Endothelial cell of umbilical vein (primary cell): ENCODE data around the gene MAPK1IP1L. TPM values are rescaled to one million over a fixed set of nuclear protein-coding genes. Genes with fewer than 3 reads are reported as not detected.
A peak's percentile ranks its signal among the peaks of the same experiment; 100 is the strongest.

Source experiments
- BruUV-seq: library from RNA; stranded (reverse); fragments of 400-500 nt; replicated peaks from 2 replicates; lab custom pipeline; 2021; lab: Mats Ljungman, UMichigan
- CTCF ChIA-PET: fragments of 300-600, 350-600 bp; sonication (Branson Sonifier 250); formaldehyde crosslinking; loops from one replicate; lab custom pipeline; 2021; ENCODE audit warnings: antibody characterized with exemption, inconsistent platforms; lab: Charles Lee
- POLR2A ChIA-PET: fragments of 300-600, 350-600 bp; sonication (Branson Sonifier 250); formaldehyde crosslinking; loops from one replicate; lab custom pipeline; 2021; ENCODE audit warnings: antibody characterized with exemption, inconsistent platforms; lab: Charles Lee
- DNase-seq: peaks from one replicate; pipeline ENCODE4 v3.0.0-alpha.2; 2011; ENCODE audit warnings: low read depth, low spot score
- FAIRE-seq: peaks from 2 replicates; lab custom pipeline; 2011; peaks lifted over from hg19 to GRCh38; lab: Jason Lieb, UNC
- H2AFZ ChIP-seq: 2 replicates; pipeline ENCODE4 v1.6.0; 2012; ENCODE audit warnings: low read depth, low read length, control low read depth, inconsistent platforms
- H3K27ac ChIP-seq: 2 replicates; pipeline ENCODE4 v1.5.1; 2011; ENCODE audit warnings: low read depth, mild to moderate bottlenecking, control low read depth, low read length, moderate library complexity; ENCODE audit not compliant: insufficient read depth
- H3K27me3 ChIP-seq, 2 experiments: 2 replicates each; pipeline versions ENCODE4 v1.6.0 to v1.6.1; 2011; ENCODE audit warnings: low read length in 2 of 2, mixed read lengths in 1 of 2; ENCODE audit not compliant: control insufficient read depth in 2 of 2, insufficient read depth in 2 of 2
- H3K36me3 ChIP-seq, 2 experiments: 2 replicates in 1 of 2; 3 replicates in 1 of 2; pipeline ENCODE4 v1.5.1; 2011; ENCODE audit warnings: low read length in 2 of 2, mild to moderate bottlenecking in 1 of 2, moderate library complexity in 1 of 2; ENCODE audit not compliant: control insufficient read depth in 2 of 2, insufficient read depth in 2 of 2; ENCODE audit errors: extremely low read depth in 1 of 2
- H3K4me1 ChIP-seq: 3 replicates; pipeline ENCODE4 v1.5.1; 2011; ENCODE audit warnings: mild to moderate bottlenecking, low read length; ENCODE audit not compliant: control insufficient read depth, insufficient read depth; ENCODE audit errors: extremely low read depth
- H3K4me2 ChIP-seq: 2 replicates; pipeline ENCODE4 v1.6.1; 2011; ENCODE audit warnings: low read length, control low read depth, mixed read lengths; ENCODE audit not compliant: insufficient read depth
- H3K4me3 ChIP-seq, 3 experiments: fragments of 200-600 bp in 1 of 3; sonication (generic), shearing (Covaris generic) in 1 of 3; replicated peaks in 1 of 3; 2 replicates each; pipeline ENCODE4 v1.5.1; 2011 to 2016; ENCODE audit warnings: control low read depth in 3 of 3, low read length in 3 of 3, mild to moderate bottlenecking in 2 of 3, inconsistent platforms in 1 of 3, low read depth in 1 of 3, moderate library complexity in 1 of 3; ENCODE audit not compliant: insufficient read depth in 1 of 3
- H3K79me2 ChIP-seq: 2 replicates; pipeline ENCODE4 v1.6.0; 2012; ENCODE audit warnings: low read length, inconsistent platforms; ENCODE audit not compliant: control insufficient read depth, insufficient read depth
- H3K9ac ChIP-seq: replicated peaks from 2 replicates; pipeline ENCODE3; 2011; ENCODE audit warnings: low read length, control low read depth; ENCODE audit not compliant: insufficient read depth; ENCODE audit errors: extremely low read depth
- H3K9me1 ChIP-seq: replicated peaks from 3 replicates; pipeline ENCODE4 v1.6.0; 2011; ENCODE audit warnings: mild to moderate bottlenecking, low read length; ENCODE audit not compliant: control insufficient read depth, insufficient read depth; ENCODE audit errors: extremely low read depth
- H3K9me3 ChIP-seq: replicated peaks from 2 replicates; pipeline ENCODE4 v1.5.1; 2012; ENCODE audit warnings: low read length, inconsistent platforms; ENCODE audit not compliant: control insufficient read depth, insufficient read depth
- H4K20me1 ChIP-seq: replicated peaks from 2 replicates; pipeline ENCODE3; 2011; ENCODE audit warnings: mild to moderate bottlenecking, low read length; ENCODE audit not compliant: control insufficient read depth, insufficient read depth; ENCODE audit errors: extremely low read depth
- EZH2 ChIP-seq: IDR thresholded peaks from 2 replicates; pipeline ENCODE4 v1.6.1; 2012; ENCODE audit warnings: borderline replicate concordance, low read depth, mild to moderate bottlenecking, moderate library complexity, low read length, inconsistent platforms; ENCODE audit not compliant: severe bottlenecking
- FOS ChIP-seq: IDR thresholded peaks from 2 replicates; pipeline ENCODE4 v1.6.1; 2011; ENCODE audit warnings: mild to moderate bottlenecking, low read length, moderate library complexity, borderline replicate concordance; ENCODE audit not compliant: insufficient read depth
- GATA2 ChIP-seq: IDR thresholded peaks from 2 replicates; pipeline ENCODE4 v1.7.0; 2011; ENCODE audit warnings: low read depth, mild to moderate bottlenecking, moderate library complexity, mixed read lengths, low read length; ENCODE audit not compliant: insufficient read length, insufficient read depth
- JUN ChIP-seq: IDR thresholded peaks from 2 replicates; pipeline ENCODE4 v1.6.1; 2011; ENCODE audit warnings: borderline replicate concordance, low read depth; ENCODE audit not compliant: insufficient read length, insufficient read depth
- MYC ChIP-seq: IDR thresholded peaks from one replicate; pipeline ENCODE4 v1.6.1; 2011; ENCODE audit warnings: mild to moderate bottlenecking, low read depth, low read length
- POLR2A ChIP-seq: IDR thresholded peaks from 2 replicates; pipeline ENCODE4 v1.6.1; 2012; ENCODE audit warnings: low read depth, mild to moderate bottlenecking, control low read depth, low read length
- POLR2AphosphoS5 ChIP-seq: IDR thresholded peaks from 2 replicates; pipeline ENCODE4 v1.6.1; 2012; ENCODE audit warnings: low read depth, mild to moderate bottlenecking, control low read depth, low read length, moderate library complexity; ENCODE audit not compliant: insufficient read depth
- dilution Hi-C: fragments of 300-500 bp; cut with MboI; formaldehyde crosslinking; loops from one replicate; pipeline ENCODE4 v1.15.0; 2019; ENCODE audit warnings: low sequenced_read_pairs; ENCODE audit not compliant: extremely low pct_ligation_motif_present
- intact Hi-C: fragments of 100-400 bp; cut with micrococcal nuclease; formaldehyde crosslinking; loops from one replicate; pipeline ENCODE4 v1.10.0; 2022
- polyA plus RNA-seq, 4 experiments: library from polyadenylated mRNA; depleted of rRNA in 3 of 4; stranded (reverse) in 3 of 4; unstranded in 1 of 4; fragments of >200 nt; gene quantifications; 2 replicates each; pipeline versions ENCODE4 v1.2.1 to v1.2.3, GENCODE V29; 2011 to 2012; ENCODE audit warnings: missing spikeins in 1 of 4
- total RNA-seq: library from RNA; stranded (reverse); gene quantifications from 2 replicates; pipeline ENCODE4 v1.2.3, GENCODE V29; 2021
- TF ChIP-seq, protein P1 (sequence below): IDR thresholded peaks from 2 replicates; pipeline ENCODE4 v1.6.1; 2011; ENCODE audit not compliant: insufficient read depth, insufficient read length
- TF ChIP-seq, protein P2 (sequence below), 2 donors: IDR thresholded peaks; 1 replicate in 1 of 2; 2 replicates in 1 of 2; pipeline ENCODE4 v1.5.1; 2011; ENCODE audit warnings: low read length in 2 of 2, mild to moderate bottlenecking in 2 of 2, moderate library complexity in 2 of 2, control low read depth in 1 of 2, inconsistent platforms in 1 of 2, low read depth in 1 of 2; ENCODE audit not compliant: insufficient read depth in 1 of 2; ENCODE audit errors: extremely low read depth in 1 of 2

The MAPK1IP1L gene
- total and polyA plus RNA-seq, 2 donors (not counting 3 experiments of a cell fraction or from before 2014, with no cell fraction given), result 129 to 208 TPM

DNA sequence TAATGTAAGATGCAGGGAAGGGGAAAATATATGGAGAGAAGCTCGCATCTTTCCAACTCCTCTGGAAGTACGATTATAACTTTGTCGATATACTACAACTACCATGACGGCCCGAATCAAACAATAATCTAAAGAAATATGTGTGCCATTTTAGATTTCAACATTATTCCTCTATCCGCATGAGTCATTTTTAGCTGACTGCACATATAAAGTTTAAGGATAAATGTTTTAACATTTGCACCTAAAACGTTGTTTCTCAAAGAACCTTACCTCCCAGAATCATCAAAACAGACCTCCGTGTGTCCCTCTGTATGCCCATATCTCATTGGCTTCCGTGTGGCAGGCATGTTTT is 25.0 kb upstream of the MAPK1IP1L start:
- BruUV-seq, result TSS peak; percentile 66
- no peak for FAIRE-seq

More for the DNA sequence above, 25.0 kb upstream of the MAPK1IP1L start:
- Histone ChIP-seq H3K4me1 (peaks cover 30% of the 10 kb centered on the region), H2AFZ (peak overlapping the region; percentile 85), H3K4me2 (peak overlapping the region; percentile 96), H3K9me3 (no peaks in the 10 kb centered on the region), H3K79me2 (peaks cover 69% of the 10 kb centered on the region), H3K36me3 (no peaks in the 10 kb centered on the region), H3K27me3 (no peaks in the 10 kb centered on the region), H3K9me1 (no peaks in the 10 kb centered on the region), H4K20me1 (no peaks in the 10 kb centered on the region), H3K27ac (peak overlapping the region; percentile 61), H3K9ac (peak overlapping the region; percentile 98), H3K4me3 (peak overlapping the region; percentile 68 to 96 (median 86))
- no peak for DNase-seq
- TF ChIP-seq FOS, result no peak
- no peak for TF ChIP-seq JUN
- no peak for TF ChIP-seq POLR2AphosphoS5
- no peak for TF ChIP-seq GATA2
- TF ChIP-seq POLR2A, result no peak
- no peak for TF ChIP-seq MYC
- no peak for TF ChIP-seq EZH2
- TF ChIP-seq, protein P1, sequence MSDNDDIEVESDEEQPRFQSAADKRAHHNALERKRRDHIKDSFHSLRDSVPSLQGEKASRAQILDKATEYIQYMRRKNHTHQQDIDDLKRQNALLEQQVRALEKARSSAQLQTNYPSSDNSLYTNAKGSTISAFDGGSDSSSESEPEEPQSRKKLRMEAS, result no peak
- TF ChIP-seq, protein P2, sequence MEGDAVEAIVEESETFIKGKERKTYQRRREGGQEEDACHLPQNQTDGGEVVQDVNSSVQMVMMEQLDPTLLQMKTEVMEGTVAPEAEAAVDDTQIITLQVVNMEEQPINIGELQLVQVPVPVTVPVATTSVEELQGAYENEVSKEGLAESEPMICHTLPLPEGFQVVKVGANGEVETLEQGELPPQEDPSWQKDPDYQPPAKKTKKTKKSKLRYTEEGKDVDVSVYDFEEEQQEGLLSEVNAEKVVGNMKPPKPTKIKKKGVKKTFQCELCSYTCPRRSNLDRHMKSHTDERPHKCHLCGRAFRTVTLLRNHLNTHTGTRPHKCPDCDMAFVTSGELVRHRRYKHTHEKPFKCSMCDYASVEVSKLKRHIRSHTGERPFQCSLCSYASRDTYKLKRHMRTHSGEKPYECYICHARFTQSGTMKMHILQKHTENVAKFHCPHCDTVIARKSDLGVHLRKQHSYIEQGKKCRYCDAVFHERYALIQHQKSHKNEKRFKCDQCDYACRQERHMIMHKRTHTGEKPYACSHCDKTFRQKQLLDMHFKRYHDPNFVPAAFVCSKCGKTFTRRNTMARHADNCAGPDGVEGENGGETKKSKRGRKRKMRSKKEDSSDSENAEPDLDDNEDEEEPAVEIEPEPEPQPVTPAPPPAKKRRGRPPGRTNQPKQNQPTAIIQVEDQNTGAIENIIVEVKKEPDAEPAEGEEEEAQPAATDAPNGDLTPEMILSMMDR (IDR thresholded peaks at IDR 0.05; ENCODE audit: extremely low read depth in 1 of 2, insufficient read depth in 1 of 2, low read depth in 1 of 2, low read length in 2 of 2), result no peak
- intact Hi-C loops, result loop anchor here (2.0 to 5.0 kb wide), 3 partner anchors 76 to 462 kb away; partner anchors contain the start of gene GCH1
- POLR2A ChIA-PET, result interaction anchor here (1.6 kb wide), 1 partner anchor 25 kb away, joined by 10 read pairs; the partner anchor contains the start of gene MAPK1IP1L
- dilution Hi-C loops, result no loop called here
- CTCF ChIA-PET, result interaction anchor here (0.8 to 3.8 kb wide), 7 partner anchors 11 to 46 kb away, joined by 3 to 42 read pairs (median 4); partner anchors contain the start of gene MAPK1IP1L
